Measurements from ENCODE around the gene PDE8A.

PDE8A gene

DNA sequence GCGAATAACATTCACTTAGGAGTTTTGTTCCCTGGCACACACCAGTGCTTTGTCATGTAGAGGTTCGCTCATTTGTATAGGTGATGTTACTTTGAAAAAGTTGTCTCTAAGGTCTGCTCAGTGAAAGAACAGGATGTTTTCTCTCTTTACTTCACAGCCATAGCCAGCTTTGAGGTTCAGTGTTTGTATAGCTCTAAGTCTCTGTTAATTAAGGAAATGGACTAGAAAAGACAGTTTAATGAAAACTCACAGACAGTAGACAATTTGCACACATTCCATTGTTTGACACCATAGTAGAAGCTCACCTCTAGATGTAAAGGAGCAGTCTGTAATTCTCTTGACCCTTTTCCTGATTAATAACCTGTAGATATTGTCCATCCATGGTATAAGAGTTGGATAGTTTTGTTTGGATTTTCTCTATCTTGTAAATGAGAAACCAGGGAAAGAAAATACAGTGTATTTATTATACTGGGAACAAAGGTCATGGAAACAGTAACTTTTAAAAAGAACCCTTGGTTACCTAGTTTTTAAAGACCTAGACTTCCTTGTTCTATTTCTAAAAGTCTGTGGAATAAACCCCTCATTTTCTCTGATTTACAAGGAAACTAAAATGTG is 50.4 kb downstream of the PDE8A start:
- no peaks in the 10 kb centered on the region for H3K9me3 ChIP-seq (ENCODE audit: control insufficient read depth, insufficient read depth, low read length)
- no peak overlapping the region for H3K9ac ChIP-seq (ENCODE audit: low read depth, low read length)
- H3K4me1 ChIP-seq (ENCODE audit: insufficient read depth, low read length): peaks cover 36% of the 10 kb centered on the region
- no peaks in the 10 kb centered on the region for H3K36me3 ChIP-seq (ENCODE audit: insufficient read depth, low read length)

DNA sequence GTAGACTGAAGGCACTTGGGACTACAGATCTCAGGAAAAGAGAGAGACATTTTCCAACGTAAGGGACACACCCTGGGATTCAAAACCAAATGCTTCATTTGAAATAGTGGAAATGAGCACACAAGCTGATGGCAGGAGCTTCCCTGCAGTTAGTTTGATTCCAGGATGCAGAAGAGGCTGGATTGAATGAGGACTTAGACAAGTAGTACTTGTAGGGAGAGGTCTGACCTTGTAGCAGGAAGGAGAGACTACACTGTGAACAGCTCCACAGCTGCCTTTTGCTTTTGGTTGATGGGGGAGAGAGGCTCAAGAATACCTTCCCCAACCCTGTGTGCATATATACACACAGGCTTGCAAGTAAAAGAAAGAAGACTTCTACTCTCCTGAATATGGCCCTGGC is 51.5 kb downstream of the PDE8A start:
- Histone ChIP-seq H3K4me1 (ENCODE audit: insufficient read depth, low read length) (peaks cover 36% of the 10 kb centered on the region), H3K36me3 (ENCODE audit: insufficient read depth, low read length) (no peaks in the 10 kb centered on the region), H3K9ac (ENCODE audit: low read depth, low read length) (no peak overlapping the region), H3K9me3 (ENCODE audit: control insufficient read depth, insufficient read depth, low read length) (no peaks in the 10 kb centered on the region)

GRCh38 chr15:85034276-85034675 is 52.6 kb downstream of the PDE8A start:
- Histone ChIP-seq H3K9me3 (ENCODE audit: control insufficient read depth, insufficient read depth, low read length) (no peaks in the 10 kb centered on the region), H3K9ac (ENCODE audit: low read depth, low read length) (no peak overlapping the region), H3K4me1 (ENCODE audit: insufficient read depth, low read length) (peaks cover 33% of the 10 kb centered on the region), H3K36me3 (ENCODE audit: insufficient read depth, low read length) (no peaks in the 10 kb centered on the region)

DNA sequence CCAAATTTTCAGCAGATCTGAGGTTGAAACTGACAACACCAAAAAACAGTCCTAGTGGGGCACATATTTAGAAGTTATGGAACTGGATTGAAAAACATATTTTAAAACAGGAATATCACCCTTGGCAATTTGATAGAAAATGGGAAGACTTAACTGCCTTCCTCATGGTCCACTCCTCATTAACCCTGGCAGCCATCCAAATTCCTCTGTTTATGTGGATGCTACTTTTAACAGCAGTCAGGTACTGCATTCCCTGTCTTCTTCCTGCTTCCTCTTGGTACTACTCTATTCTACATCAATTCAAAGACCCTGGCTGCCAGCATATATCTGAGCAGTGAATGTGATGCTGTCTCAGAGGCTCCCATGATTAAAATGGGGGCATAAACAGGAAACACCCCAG is 54.3 kb downstream of the PDE8A start:
- Histone ChIP-seq H3K4me1 (ENCODE audit: insufficient read depth, low read length) (peaks cover 25% of the 10 kb centered on the region), H3K36me3 (ENCODE audit: insufficient read depth, low read length) (no peaks in the 10 kb centered on the region), H3K9ac (ENCODE audit: low read depth, low read length) (no peak overlapping the region), H3K9me3 (ENCODE audit: control insufficient read depth, insufficient read depth, low read length) (no peaks in the 10 kb centered on the region)

DNA sequence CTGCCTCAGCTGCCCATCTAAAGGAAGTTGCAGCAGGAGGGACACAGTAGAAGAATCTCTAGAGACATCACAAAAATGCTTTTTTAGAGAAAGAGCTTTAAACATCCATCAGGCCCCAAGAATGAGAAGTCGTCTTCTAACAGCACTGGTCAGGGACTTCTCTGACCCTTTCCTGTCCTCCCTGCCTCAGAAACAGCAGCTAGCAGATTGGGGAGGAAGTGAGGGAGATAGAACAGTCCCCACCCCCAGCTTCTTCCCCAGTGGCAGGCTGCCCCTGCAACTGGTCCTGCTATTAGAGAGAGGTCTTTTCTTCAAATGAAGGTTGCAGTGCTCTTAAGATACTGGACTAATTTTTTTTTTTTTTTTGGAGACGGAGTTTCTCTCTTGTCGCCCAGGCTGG is 55.1 kb downstream of the PDE8A start:
- H3K9me3 ChIP-seq (ENCODE audit: control insufficient read depth, insufficient read depth, low read length): no peaks in the 10 kb centered on the region
- H3K4me1 ChIP-seq (ENCODE audit: insufficient read depth, low read length): peaks cover 18% of the 10 kb centered on the region
- no peak overlapping the region for H3K9ac ChIP-seq (ENCODE audit: low read depth, low read length)
- H3K36me3 ChIP-seq (ENCODE audit: insufficient read depth, low read length): no peaks in the 10 kb centered on the region

GRCh38 chr15:85037641-85038040 is 56.0 kb downstream of the PDE8A start:
- Histone ChIP-seq H3K9ac (ENCODE audit: low read depth, low read length) (no peak overlapping the region), H3K36me3 (ENCODE audit: insufficient read depth, low read length) (no peaks in the 10 kb centered on the region)

GRCh38 chr15:85041230-85041629 is 59.6 kb downstream of the PDE8A start:
- H3K36me3 ChIP-seq (ENCODE audit: insufficient read depth, low read length): no peaks in the 10 kb centered on the region

More at GRCh38 chr15:85037641-85038040, 56.0 kb downstream of the PDE8A start:
- H3K9me3 ChIP-seq (ENCODE audit: control insufficient read depth, insufficient read depth, low read length): no peaks in the 10 kb centered on the region
- peaks cover 12% of the 10 kb centered on the region for H3K4me1 ChIP-seq (ENCODE audit: insufficient read depth, low read length)

DNA sequence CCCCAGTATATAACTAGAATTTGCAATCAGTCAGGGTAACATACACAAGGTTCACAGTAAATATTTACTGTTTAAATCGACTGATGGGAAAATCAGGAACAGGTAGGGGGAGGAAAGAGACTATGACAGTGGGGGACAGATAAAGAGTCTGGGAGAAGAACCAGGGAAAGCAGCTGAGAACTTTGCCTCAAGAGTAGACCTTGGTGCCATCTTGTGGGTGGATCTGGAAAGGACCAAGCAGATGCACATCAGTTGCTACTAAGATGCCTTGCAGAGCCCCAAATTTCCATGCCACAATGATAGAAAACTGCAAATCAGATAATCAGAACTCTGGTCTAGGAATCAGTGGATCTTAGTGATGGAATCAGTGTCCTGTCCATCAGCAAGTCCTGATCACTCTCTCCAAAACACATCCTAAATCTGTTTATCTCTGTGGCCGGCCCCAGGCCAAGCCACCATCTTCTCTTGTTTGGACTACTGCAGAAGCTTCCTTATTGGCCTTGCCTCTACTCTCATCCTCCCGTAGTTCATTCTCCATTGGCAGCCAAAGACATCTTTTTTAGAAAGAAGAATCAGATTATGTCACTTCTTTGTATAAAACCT is 62.7 kb downstream of the PDE8A start:
- Histone ChIP-seq H3K36me3 (ENCODE audit: insufficient read depth, low read length) (no peaks in the 10 kb centered on the region), H3K9me3 (ENCODE audit: control insufficient read depth, insufficient read depth, low read length) (no peaks in the 10 kb centered on the region), H3K4me1 (ENCODE audit: insufficient read depth, low read length) (peaks cover 9% of the 10 kb centered on the region), H3K9ac (ENCODE audit: low read depth, low read length) (no peak overlapping the region)

More at GRCh38 chr15:85041230-85041629, 59.6 kb downstream of the PDE8A start:
- Histone ChIP-seq H3K4me1 (ENCODE audit: insufficient read depth, low read length) (peaks cover 4% of the 10 kb centered on the region; the same call in 1 of the 2 replicates), H3K9ac (ENCODE audit: low read depth, low read length) (no peak overlapping the region), H3K9me3 (ENCODE audit: control insufficient read depth, insufficient read depth, low read length) (no peaks in the 10 kb centered on the region)

DNA sequence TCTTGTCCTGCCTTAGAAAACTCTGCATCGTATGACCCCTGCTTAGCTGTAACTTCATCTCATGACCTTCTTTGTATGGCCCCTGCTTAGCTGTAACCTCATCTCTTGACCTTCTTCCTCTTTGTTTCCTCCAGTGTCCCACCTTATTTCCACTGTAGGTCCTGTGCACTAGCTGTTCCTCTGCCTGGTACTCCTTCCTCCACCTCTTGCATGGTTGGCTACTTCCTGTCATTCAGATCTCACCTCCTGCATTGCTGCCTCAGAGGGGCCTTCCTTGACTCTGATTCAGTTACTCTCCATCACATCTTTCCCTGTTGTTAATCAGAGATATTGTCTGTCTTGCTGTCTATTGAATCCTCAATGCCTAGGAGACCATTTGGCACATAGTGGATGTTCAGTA is 63.2 kb downstream of the PDE8A start:
- peaks cover 9% of the 10 kb centered on the region for H3K4me1 ChIP-seq (ENCODE audit: insufficient read depth, low read length)
- no peaks in the 10 kb centered on the region for H3K36me3 ChIP-seq (ENCODE audit: insufficient read depth, low read length)
- no peaks in the 10 kb centered on the region for H3K9me3 ChIP-seq (ENCODE audit: control insufficient read depth, insufficient read depth, low read length)
- H3K9ac ChIP-seq (ENCODE audit: low read depth, low read length): no peak overlapping the region

GRCh38 chr15:85045615-85046014 is 64.0 kb downstream of the PDE8A start:
- peaks cover 9% of the 10 kb centered on the region for H3K4me1 ChIP-seq (ENCODE audit: insufficient read depth, low read length)

GRCh38 chr15:85047271-85047948 is 65.8 kb downstream of the PDE8A start:
- Histone ChIP-seq H3K9me3 (ENCODE audit: control insufficient read depth, insufficient read depth, low read length) (no peaks in the 10 kb centered on the region), H3K9ac (ENCODE audit: low read depth, low read length) (no peak overlapping the region), H3K4me1 (ENCODE audit: insufficient read depth, low read length) (peaks cover 9% of the 10 kb centered on the region), H3K36me3 (ENCODE audit: insufficient read depth, low read length) (no peaks in the 10 kb centered on the region)

More at GRCh38 chr15:85045615-85046014, 64.0 kb downstream of the PDE8A start:
- Histone ChIP-seq H3K36me3 (ENCODE audit: insufficient read depth, low read length) (no peaks in the 10 kb centered on the region), H3K9ac (ENCODE audit: low read depth, low read length) (no peak overlapping the region), H3K9me3 (ENCODE audit: control insufficient read depth, insufficient read depth, low read length) (no peaks in the 10 kb centered on the region)

- Histone ChIP-seq H3K36me3 (ENCODE audit: insufficient read depth, low read length) (no peaks in the 10 kb centered on the region), H3K9ac (ENCODE audit: low read depth, low read length) (no peak overlapping the region), H3K4me1 (ENCODE audit: insufficient read depth, low read length) (peaks cover 9% of the 10 kb centered on the region), H3K9me3 (ENCODE audit: control insufficient read depth, insufficient read depth, low read length) (no peaks in the 10 kb centered on the region)
Observed at GRCh38 chr15:85048430-85048829, 66.8 kb downstream of the PDE8A start.

GRCh38 chr15:85049805-85050204 is 68.1 kb downstream of the PDE8A start:
- H3K36me3 ChIP-seq (ENCODE audit: insufficient read depth, low read length): no peaks in the 10 kb centered on the region
- peaks cover 9% of the 10 kb centered on the region for H3K4me1 ChIP-seq (ENCODE audit: insufficient read depth, low read length)
- H3K9me3 ChIP-seq (ENCODE audit: control insufficient read depth, insufficient read depth, low read length): no peaks in the 10 kb centered on the region
- no peak overlapping the region for H3K9ac ChIP-seq (ENCODE audit: low read depth, low read length)

DNA sequence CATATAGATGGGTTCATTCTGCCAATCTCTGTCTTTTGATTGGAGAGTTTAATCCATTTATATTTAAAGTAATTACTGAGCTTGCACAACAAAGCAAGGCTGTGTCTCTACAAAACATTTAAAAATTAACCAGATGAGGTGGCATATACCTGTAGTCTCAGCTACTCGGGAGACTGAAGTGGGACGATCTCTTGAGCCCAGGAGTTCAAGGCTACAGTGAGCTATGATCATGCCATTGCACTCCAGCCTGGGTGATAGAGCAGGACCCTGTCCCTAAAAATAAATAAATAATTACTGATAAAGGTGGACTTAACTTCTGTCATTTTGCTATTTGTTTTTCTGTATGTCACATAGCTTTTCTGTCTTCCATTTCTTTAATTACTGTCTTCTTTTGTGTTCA is 78.1 kb downstream of the PDE8A start:
- H3K4me1 ChIP-seq (ENCODE audit: insufficient read depth, low read length): no peaks in the 10 kb centered on the region

GRCh38 chr15:85062560-85062959 is 80.9 kb downstream of the PDE8A start:
- no peak overlapping the region for H3K9ac ChIP-seq (ENCODE audit: low read depth, low read length)
- H3K36me3 ChIP-seq (ENCODE audit: insufficient read depth, low read length): no peaks in the 10 kb centered on the region
- no peaks in the 10 kb centered on the region for H3K4me1 ChIP-seq (ENCODE audit: insufficient read depth, low read length)
- H3K9me3 ChIP-seq (ENCODE audit: control insufficient read depth, insufficient read depth, low read length): no peaks in the 10 kb centered on the region

More for the DNA sequence above, 78.1 kb downstream of the PDE8A start:
- no peaks in the 10 kb centered on the region for H3K9me3 ChIP-seq (ENCODE audit: control insufficient read depth, insufficient read depth, low read length)
- no peak overlapping the region for H3K9ac ChIP-seq (ENCODE audit: low read depth, low read length)
- H3K36me3 ChIP-seq (ENCODE audit: insufficient read depth, low read length): no peaks in the 10 kb centered on the region

Measured in ES-I3 (cell line).